K562 (cell line): ENCODE results near the gene BBX. TPM values are rescaled to one million over a fixed set of nuclear protein-coding genes. Genes with fewer than 3 reads are reported as not detected.

Experiments
- ATAC-seq: fragments of 200-7000 bp; cut with Tn5 transposase; 3 replicates; pipeline ENCODE4 v1.9.1; 2020; ENCODE audit warnings: moderate library complexity
- BruUV-seq: library from RNA; stranded (reverse); fragments of 400-500 nt; replicated peaks from 2 replicates; lab custom pipeline; 2021; lab: Mats Ljungman, UMichigan
- CTCF ChIA-PET: fragments of 300-600 bp; formaldehyde crosslinking; extraction: SDS; loops from one replicate; lab custom pipeline; 2021; ENCODE audit warnings: low intra/inter-chr PET ratio; lab: Yijun Ruan, JAX
- POLR2A ChIA-PET: fragments of 300-600, 350-650 bp; sonication (Branson Sonifier 250); formaldehyde crosslinking; extraction: SDS; loops from one replicate; lab custom pipeline; 2021; ENCODE audit warnings: antibody characterized with exemption, inconsistent platforms; lab: Yijun Ruan, JAX
- DNase-seq, 4 experiments: peaks; one replicate each; pipeline versions ENCODE4 v3.0.0 to v3.0.0-alpha.2; 2011 to 2018; ENCODE audit warnings: low spot score in 3 of 4, mixed read lengths in 3 of 4; ENCODE audit errors: extremely low read depth in 1 of 4
- FAIRE-seq: peaks from 2 replicates; lab custom pipeline; 2011; peaks lifted over from hg19 to GRCh38; lab: Jason Lieb, UNC
- H2AFZ ChIP-seq: 2 replicates; pipeline ENCODE4 v1.6.0; 2011; ENCODE audit warnings: low read depth, low read length, control low read depth, inconsistent platforms
- H3K27ac ChIP-seq: fragments of 200-600 bp; 3 replicates; pipeline ENCODE4 v1.8.0; 2011; ENCODE audit warnings: low read depth, mild to moderate bottlenecking, control low read depth, inconsistent platforms, low read length, moderate library complexity, mixed read lengths; ENCODE audit errors: extremely low read depth
- H3K27me3 ChIP-seq, 2 experiments: fragments of 300-600 bp in 1 of 2; 2 replicates in 1 of 2; 3 replicates in 1 of 2; pipeline versions ENCODE4 v1.6.0 to v1.8.0; 2011; ENCODE audit warnings: inconsistent platforms in 2 of 2, low read length in 2 of 2, mild to moderate bottlenecking in 1 of 2, mixed read lengths in 1 of 2, moderate library complexity in 1 of 2; ENCODE audit not compliant: control insufficient read depth in 2 of 2, insufficient read depth in 2 of 2
- H3K36me3 ChIP-seq: fragments of 300-600 bp; 3 replicates; pipeline ENCODE4 v1.8.0; 2011; ENCODE audit warnings: mild to moderate bottlenecking, low read length, inconsistent platforms; ENCODE audit not compliant: control insufficient read depth, insufficient read depth
- H3K4me1 ChIP-seq, 2 experiments: fragments of 200-600 bp in 1 of 2; replicated peaks in 1 of 2; 2 replicates in 1 of 2; 3 replicates in 1 of 2; pipeline versions ENCODE4 v1.5.1 to v1.8.0; 2011; ENCODE audit warnings: inconsistent platforms in 2 of 2, low read length in 2 of 2, mild to moderate bottlenecking in 1 of 2, mixed read lengths in 1 of 2, moderate library complexity in 1 of 2; ENCODE audit not compliant: control insufficient read depth in 2 of 2, insufficient read depth in 2 of 2
- H3K4me2 ChIP-seq: 2 replicates; pipeline ENCODE4 v1.6.1; 2011; ENCODE audit warnings: low read length, control low read depth, inconsistent platforms, mixed read lengths; ENCODE audit not compliant: insufficient read depth
- H3K4me3 ChIP-seq: fragments of 200-600 bp; sonication (generic), shearing (Covaris generic); 2 replicates; pipeline ENCODE4 v1.5.1; 2016; ENCODE audit warnings: control low read depth, inconsistent platforms
- H3K79me2 ChIP-seq: fragments of 200-600 bp; 3 replicates; pipeline ENCODE4 v1.8.0; 2011; ENCODE audit warnings: low read length, inconsistent platforms; ENCODE audit not compliant: control insufficient read depth, insufficient read depth
- H3K9ac ChIP-seq, 2 experiments: 2 replicates each; pipeline versions ENCODE4 v1.6.0 to v1.6.1; 2011; ENCODE audit warnings: low read depth in 2 of 2, low read length in 2 of 2, control low read depth in 1 of 2, inconsistent platforms in 1 of 2, mild to moderate bottlenecking in 1 of 2, mixed read lengths in 1 of 2; ENCODE audit not compliant: insufficient read depth in 1 of 2
- H3K9me1 ChIP-seq: one replicate; pipeline ENCODE4 v1.6.0; 2011; ENCODE audit warnings: inconsistent platforms, mild to moderate bottlenecking, low read length, moderate library complexity; ENCODE audit not compliant: control insufficient read depth, insufficient read depth
- H3K9me3 ChIP-seq: replicated peaks from 2 replicates; pipeline ENCODE4 v1.5.1; 2011; ENCODE audit warnings: low read depth, low read length, inconsistent platforms; ENCODE audit not compliant: control insufficient read depth, insufficient read depth
- H4K20me1 ChIP-seq: replicated peaks from 2 replicates; pipeline ENCODE4 v1.6.1; 2011; ENCODE audit warnings: low read length, inconsistent platforms, mixed read lengths; ENCODE audit not compliant: control insufficient read depth, insufficient read depth
- ATF1 ChIP-seq, 2 experiments: fragments of 450-650 bp in 1 of 2; IDR thresholded peaks; 2 replicates each; pipeline ENCODE4 v1.6.1; 2016; ENCODE audit warnings: missing compliant biosample characterization in 1 of 2, missing genetic modification characterization in 1 of 2
- FUS ChIP-seq: fragments of 200-400 bp; formaldehyde crosslinking; optimal IDR thresholded peaks from 2 replicates; pipeline ENCODE3; 2017; ENCODE audit warnings: low read depth, low read length
- HNRNPUL1 ChIP-seq: fragments of 200-400 bp; formaldehyde crosslinking; IDR thresholded peaks from 2 replicates; pipeline ENCODE4 v1.6.1; 2017; ENCODE audit warnings: low read length
- NCOA4 ChIP-seq: fragments of 450-650 bp; IDR thresholded peaks from 2 replicates; pipeline ENCODE4 v1.6.1; 2018; ENCODE audit warnings: mild to moderate bottlenecking; ENCODE audit not compliant: partially characterized antibody
- NFATC3 ChIP-seq: fragments of 450-650 bp; IDR thresholded peaks from 2 replicates; pipeline ENCODE4 v1.6.1; 2017; ENCODE audit warnings: mild to moderate bottlenecking
- NR2C2 ChIP-seq, 2 experiments: fragments of 200-800 bp in 1 of 2; sonication (Bioruptor generic) in 1 of 2; sonication (generic) in 1 of 2; formaldehyde crosslinking in 1 of 2; IDR thresholded peaks; 2 replicates each; pipeline versions ENCODE4 v1.6.1 to v1.8.0; 2016 to 2022; ENCODE audit warnings: mild to moderate bottlenecking in 1 of 2, missing compliant biosample characterization in 1 of 2, missing genetic modification characterization in 1 of 2, missing genetic modification reagents in 1 of 2
- PML ChIP-seq: IDR thresholded peaks from 2 replicates; pipeline ENCODE4 v1.6.1; 2012; ENCODE audit warnings: low read length, inconsistent platforms
- RERE ChIP-seq: sonication (generic); formaldehyde crosslinking; IDR thresholded peaks from 2 replicates; pipeline ENCODE4 v1.8.0; 2023; ENCODE audit warnings: missing genetic modification reagents, mild to moderate bottlenecking, borderline replicate concordance
- VEZF1 ChIP-seq: fragments of 200-800 bp; sonication (Bioruptor generic); IDR thresholded peaks from 2 replicates; pipeline ENCODE4 v1.6.1; 2017; ENCODE audit warnings: missing genetic modification characterization, missing compliant biosample characterization
- ZBTB11 ChIP-seq, 3 experiments: fragments of 200-800 bp in 1 of 3; fragments of 250-450 bp in 1 of 3; fragments of 450-650 bp in 1 of 3; sonication (Bioruptor Pico) in 1 of 3; sonication (Bioruptor generic) in 1 of 3; formaldehyde crosslinking in 1 of 3; IDR thresholded peaks; 2 replicates each; pipeline versions ENCODE4 v1.6.1 to v1.8.0; 2016 to 2022; ENCODE audit warnings: mild to moderate bottlenecking in 2 of 3, missing genetic modification characterization in 2 of 3, missing compliant biosample characterization in 1 of 3, moderate library complexity in 1 of 3
- ZBTB17 ChIP-seq: fragments of 450-650 bp; formaldehyde crosslinking; IDR thresholded peaks from 2 replicates; pipeline ENCODE4 v1.4.0; 2020; ENCODE audit warnings: mild to moderate bottlenecking
- ZFP30 ChIP-seq: fragments of 250-450 bp; sonication (Bioruptor Pico); IDR thresholded peaks from 2 replicates; pipeline ENCODE4 v1.8.0; 2022; ENCODE audit warnings: moderate library complexity, mild to moderate bottlenecking, inconsistent platforms, borderline replicate concordance
- WGBS: fragments of 100-300 bp; shearing (Covaris generic); methylation state at CpG from one replicate; pipeline ENCODE4 v1.1.6; 2016; ENCODE audit warnings: low coverage, mixed read lengths; ENCODE audit not compliant: insufficient coverage; ENCODE audit errors: missing lambda C conversion rate; 5-methylcytosine and 5-hydroxymethylcytosine counted together
- in situ Hi-C: fragments of 300-500 bp; cut with MboI; formaldehyde crosslinking; loops from 4 replicates; pipeline ENCODE4 v1.15.0; 2018; ENCODE audit warnings: inconsistent platforms, mixed read lengths
- intact Hi-C: fragments of 100-400 bp; cut with micrococcal nuclease; formaldehyde crosslinking; loops from 2 replicates; pipeline ENCODE4 v1.14.2; 2022
- polyA plus RNA-seq, 8 experiments: library from polyadenylated mRNA; depleted of rRNA in 4 of 8; stranded (reverse) in 5 of 8; unstranded in 3 of 8; fragments of >200 nt; fragmentation: Nextera tagmentation in 2 of 8; fragmentation: Illumina TruSeq in 1 of 8; extraction: Ambion mirVana in 2 of 8; extraction: Trizol in 1 of 8; gene quantifications; 2 replicates each; pipeline versions ENCODE4 v1.2.1 to v1.2.3, GENCODE V29; 2011 to 2014; ENCODE audit warnings: inconsistent platforms in 1 of 8, missing spikeins in 1 of 8
- total RNA-seq, 7 experiments: library from RNA; depleted of rRNA in 6 of 7; stranded (reverse); fragments of >200 nt in 6 of 7; fragmentation: Illumina TruSeq in 2 of 7; extraction: Trizol in 2 of 7; gene quantifications; 2 replicates each; pipeline versions ENCODE4 v1.2.1 to v1.2.3, GENCODE V29; 2011 to 2021; ENCODE audit warnings: low replicate concordance in 1 of 7

Gene BBX
- total and polyA plus RNA-seq, 9 of the 15 experiments (the other 6 are each of a cell fraction or from before 2014, with no cell fraction given): 4.9 to 19.5 (median 11.8) TPM

- POLR2A ChIA-PET: no interaction called here
- H3K9ac ChIP-seq: no peak overlapping the region
- no peak overlapping the region for H2AFZ ChIP-seq
- H3K27me3 ChIP-seq: peaks cover 0 to 14% of the 10 kb centered on the region in 2 experiments; a peak in 4 of 5 replicates
- no TSS peak for BruUV-seq
- DNase-seq (no peak), ATAC-seq (no peak), FAIRE-seq (no peak)
- no peaks in the 10 kb centered on the region for H3K9me3 ChIP-seq
- CTCF ChIA-PET: no interaction called here
- no peak overlapping the region for H3K4me2 ChIP-seq
- H3K36me3 ChIP-seq: no peaks in the 10 kb centered on the region
- in situ Hi-C loops: no loop called here
- H3K4me1 ChIP-seq: no peaks in the 10 kb centered on the region; a peak in 1 of 5 replicates
- intact Hi-C loops: no loop called here
- H3K4me3 ChIP-seq: no peak overlapping the region
- H3K79me2 ChIP-seq: no peaks in the 10 kb centered on the region
- WGBS: 26% methylated on average over 3 of the region's 3 CpGs
- H4K20me1 ChIP-seq: no peaks in the 10 kb centered on the region
- no peak overlapping the region for H3K27ac ChIP-seq
- H3K9me1 ChIP-seq: no peaks in the 10 kb centered on the region
- TF ChIP-seq ZBTB17 (no peak), NCOA4 (no peak), RERE (CRISPR knock-in tag) (no peak), PML (no peak), HNRNPUL1 (no peak), VEZF1 (CRISPR knock-in tag) (no peak), NFATC3 (no peak), ZBTB11 (CRISPR knock-in tag; IDR thresholded peaks at IDR 0.05) (no peak), FUS (no peak), ZFP30 (CRISPR knock-in tag) (no peak), ATF1 (CRISPR knock-in tag; IDR thresholded peaks at IDR 0.05) (no peak), ATF1 (tag; IDR thresholded peaks at IDR 0.05) (no peak), NR2C2 (CRISPR knock-in tag; IDR thresholded peaks at IDR 0.05) (no peak), NR2C2 (tag; IDR thresholded peaks at IDR 0.05) (no peak)
Observed at GRCh38 chr3:107831590-107831989, 308.8 kb downstream of the BBX start.
